NCI-H1417 (cell line): Measurements from ENCODE around the gene SLC16A12.

Experiments used
- DNase-seq, 3 experiments: peaks; one replicate each; lab custom pipeline; 2025; lab: John Stamatoyannopoulos, UW

The SLC16A12 gene

GRCh38 chr10:89390476-89391225 is 144.7 kb downstream of the SLC16A12 start:
- DNase-seq = peak in 2 of 3 experiments; percentile 3 to 4

GRCh38 chr10:89389254-89389653 is 146.1 kb downstream of the SLC16A12 start:
- peak in 2 of 3 experiments; percentile 1 to 4 for DNase-seq

- no peak for DNase-seq
Measured at GRCh38 chr10:89388806-89389205, 146.6 kb downstream of the SLC16A12 start.

- no peak for DNase-seq
Measured at GRCh38 chr10:89384474-89385340, 150.7 kb downstream of the SLC16A12 start.

GRCh38 chr10:89382757-89383156 is 152.6 kb downstream of the SLC16A12 start:
- no peak for DNase-seq
